HepG2 (cell line): ENCODE data around the gene OS9. TPM values are rescaled to one million over a fixed set of nuclear protein-coding genes. Genes with fewer than 3 reads are reported as not detected.

Source experiments
- AGO1 ChIP-seq: fragments of 200-400 bp; formaldehyde crosslinking; IDR thresholded peaks from 2 replicates; pipeline ENCODE4 v1.6.1; 2017; ENCODE audit warnings: mild to moderate bottlenecking, low read depth, low read length, moderate library complexity; ENCODE audit not compliant: poor library complexity, severe bottlenecking
- AHR ChIP-seq: IDR thresholded peaks from 2 replicates; pipeline ENCODE4 v1.6.1; 2018; ENCODE audit warnings: missing genetic modification reagents, missing compliant biosample characterization
- ARNTL ChIP-seq: sonication (generic); formaldehyde crosslinking; IDR thresholded peaks from 2 replicates; pipeline ENCODE4 v1.4.0; 2020; ENCODE audit warnings: mild to moderate bottlenecking, missing genetic modification reagents
- CAMTA2 ChIP-seq: sonication (generic); formaldehyde crosslinking; IDR thresholded peaks from 2 replicates; pipeline ENCODE4 v1.4.0; 2020; ENCODE audit warnings: mild to moderate bottlenecking, missing genetic modification reagents, borderline replicate concordance
- FOXP4 ChIP-seq: sonication (generic); formaldehyde crosslinking; IDR thresholded peaks from 2 replicates; pipeline ENCODE4 v1.4.0; 2020; ENCODE audit warnings: missing genetic modification reagents
- HHEX ChIP-seq: IDR thresholded peaks from 2 replicates; pipeline ENCODE4 v1.6.1; 2016; ENCODE audit warnings: control low read depth
- NRL ChIP-seq: sonication (generic); formaldehyde crosslinking; IDR thresholded peaks from 2 replicates; pipeline ENCODE4 v1.5.0; 2020; ENCODE audit warnings: missing genetic modification reagents, mild to moderate bottlenecking, moderate library complexity, borderline replicate concordance
- RBM22 ChIP-seq: fragments of 200-400 bp; formaldehyde crosslinking; optimal IDR thresholded peaks from 2 replicates; pipeline ENCODE3; 2017; ENCODE audit warnings: mild to moderate bottlenecking, low read length, moderate library complexity
- SMAD1 ChIP-seq: sonication (generic); formaldehyde crosslinking; IDR thresholded peaks from 2 replicates; pipeline ENCODE4 v1.4.0; 2020; ENCODE audit warnings: missing genetic modification reagents, low read depth, mild to moderate bottlenecking, borderline replicate concordance
- TERF1 ChIP-seq: sonication (generic); formaldehyde crosslinking; IDR thresholded peaks from 2 replicates; pipeline ENCODE4 v1.8.0; 2022; ENCODE audit warnings: mild to moderate bottlenecking, missing genetic modification reagents, moderate library complexity
- ZBED4 ChIP-seq: sonication (generic); formaldehyde crosslinking; IDR thresholded peaks from 2 replicates; pipeline ENCODE4 v1.4.0; 2020; ENCODE audit warnings: missing genetic modification reagents, borderline replicate concordance
- ZBTB21 ChIP-seq: sonication (generic); formaldehyde crosslinking; IDR thresholded peaks from 2 replicates; pipeline ENCODE4 v1.4.0; 2020; ENCODE audit warnings: missing genetic modification reagents
- ZBTB7A ChIP-seq: sonication (generic); formaldehyde crosslinking; IDR thresholded peaks from 2 replicates; pipeline ENCODE4 v1.8.0; 2022; ENCODE audit warnings: mild to moderate bottlenecking, missing genetic modification reagents
- ZBTB7B ChIP-seq: sonication (generic); formaldehyde crosslinking; IDR thresholded peaks from 2 replicates; pipeline ENCODE4 v1.4.0; 2020; ENCODE audit warnings: missing genetic modification reagents
- ZFP36 ChIP-seq: fragments of 150-350 bp; IDR thresholded peaks from 2 replicates; pipeline ENCODE4 v1.6.1; 2018; ENCODE audit warnings: borderline replicate concordance, low read length, low read depth; ENCODE audit not compliant: partially characterized antibody
- ZNF24 ChIP-seq: fragments of 450-650 bp; IDR thresholded peaks from 2 replicates; pipeline ENCODE4 v1.6.1; 2017; ENCODE audit warnings: antibody characterized with exemption, mild to moderate bottlenecking
- ZNF547 ChIP-seq: sonication (generic); formaldehyde crosslinking; IDR thresholded peaks from 2 replicates; pipeline ENCODE4 v1.5.1; 2020; ENCODE audit warnings: mild to moderate bottlenecking, missing genetic modification reagents
- polyA plus RNA-seq, 8 experiments: library from polyadenylated mRNA; depleted of rRNA in 3 of 8; stranded (reverse) in 7 of 8; unstranded in 1 of 8; fragments of >200 nt; fragmentation: Illumina TruSeq in 4 of 8; extraction: Trizol in 4 of 8; gene quantifications; 2 replicates each; pipeline versions ENCODE4 v1.2.1 to v1.2.3, GENCODE V29; 2011 to 2016; ENCODE audit warnings: low read depth in 4 of 8, missing spikeins in 1 of 8, mixed read lengths in 1 of 8; ENCODE audit not compliant: insufficient read depth in 1 of 8
- total RNA-seq, 5 experiments: library from RNA; depleted of rRNA; stranded (reverse); fragments of >200 nt; fragmentation: Illumina TruSeq; extraction: Trizol; gene quantifications; 2 replicates each; pipeline ENCODE4 v1.2.3, GENCODE V29; 2016; ENCODE audit warnings: low read depth in 1 of 5
- TF ChIP-seq, protein P1 (sequence below): sonication (generic); formaldehyde crosslinking; IDR thresholded peaks from 2 replicates; pipeline ENCODE4 v1.4.0; 2020; ENCODE audit warnings: missing genetic modification reagents
- TF ChIP-seq, protein P2 (sequence below): sonication (generic); formaldehyde crosslinking; IDR thresholded peaks from 2 replicates; pipeline ENCODE4 v1.4.0; 2020; ENCODE audit warnings: mild to moderate bottlenecking, low read depth, missing genetic modification reagents

Gene OS9
- total and polyA plus RNA-seq, 2 of the 13 experiments (the other 11 are each of a cell fraction or from before 2014, with no cell fraction given) = 156 to 206 TPM

DNA sequence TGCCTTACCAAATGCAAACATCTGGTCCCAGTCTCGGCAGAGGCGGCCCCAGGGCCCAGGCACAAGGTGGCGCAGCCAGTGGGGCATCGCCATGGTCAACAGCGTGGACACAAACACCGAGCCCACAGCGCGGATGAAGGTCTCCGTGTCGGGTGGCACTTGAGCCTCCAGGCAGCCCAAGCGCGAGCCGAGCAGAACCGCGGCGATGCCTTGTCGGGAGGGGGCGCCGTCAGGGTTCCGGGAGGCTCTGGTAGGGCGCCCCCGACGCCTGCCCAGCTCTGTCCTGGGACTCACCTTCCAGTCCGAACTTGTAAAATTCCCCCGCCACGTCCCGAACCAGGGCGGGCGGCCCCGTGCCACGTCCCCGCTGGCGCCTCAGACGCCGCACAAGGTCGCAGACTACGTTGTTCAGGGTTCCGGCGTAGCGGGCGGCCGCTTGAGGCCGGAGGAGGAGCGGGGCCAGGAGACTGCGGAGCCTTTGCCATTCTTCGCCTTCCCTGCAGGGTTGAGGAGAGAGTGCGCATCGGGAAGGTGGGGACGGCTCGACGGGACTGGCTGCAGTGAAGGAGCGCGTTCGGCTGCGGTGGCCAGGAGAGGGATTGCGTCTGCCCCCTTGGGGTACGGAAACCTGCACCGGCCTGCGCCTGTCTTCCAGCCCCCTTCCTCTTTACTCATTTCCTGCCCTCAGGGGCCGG, 71.2 kb downstream of the OS9 start (continued):
- TF ChIP-seq SMAD1 (no peak), RBM22 (no peak), AHR (CRISPR knock-in tag) (no peak), ZBTB7A (CRISPR knock-in tag) (no peak), ARNTL (CRISPR knock-in tag) (no peak), ZBED4 (CRISPR knock-in tag) (no peak), NRL (CRISPR knock-in tag) (peak; percentile 62), ZNF24 (no peak), CAMTA2 (no peak), ZBTB7B (peak; percentile 60; the same call in 1 of the 2 replicates), TERF1 (CRISPR knock-in tag) (no peak), ZBTB21 (CRISPR knock-in tag) (no peak), ZNF547 (CRISPR knock-in tag) (no peak), FOXP4 (CRISPR knock-in tag) (peak; percentile 32; the same call in 1 of the 2 replicates), AGO1 (peak; percentile 85), HHEX (CRISPR knock-in tag) (no peak), ZFP36 (no peak)
- TF ChIP-seq, protein P1, sequence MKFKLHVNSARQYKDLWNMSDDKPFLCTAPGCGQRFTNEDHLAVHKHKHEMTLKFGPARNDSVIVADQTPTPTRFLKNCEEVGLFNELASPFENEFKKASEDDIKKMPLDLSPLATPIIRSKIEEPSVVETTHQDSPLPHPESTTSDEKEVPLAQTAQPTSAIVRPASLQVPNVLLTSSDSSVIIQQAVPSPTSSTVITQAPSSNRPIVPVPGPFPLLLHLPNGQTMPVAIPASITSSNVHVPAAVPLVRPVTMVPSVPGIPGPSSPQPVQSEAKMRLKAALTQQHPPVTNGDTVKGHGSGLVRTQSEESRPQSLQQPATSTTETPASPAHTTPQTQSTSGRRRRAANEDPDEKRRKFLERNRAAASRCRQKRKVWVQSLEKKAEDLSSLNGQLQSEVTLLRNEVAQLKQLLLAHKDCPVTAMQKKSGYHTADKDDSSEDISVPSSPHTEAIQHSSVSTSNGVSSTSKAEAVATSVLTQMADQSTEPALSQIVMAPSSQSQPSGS (CRISPR knock-in tag) = no peak
- TF ChIP-seq, protein P2, sequence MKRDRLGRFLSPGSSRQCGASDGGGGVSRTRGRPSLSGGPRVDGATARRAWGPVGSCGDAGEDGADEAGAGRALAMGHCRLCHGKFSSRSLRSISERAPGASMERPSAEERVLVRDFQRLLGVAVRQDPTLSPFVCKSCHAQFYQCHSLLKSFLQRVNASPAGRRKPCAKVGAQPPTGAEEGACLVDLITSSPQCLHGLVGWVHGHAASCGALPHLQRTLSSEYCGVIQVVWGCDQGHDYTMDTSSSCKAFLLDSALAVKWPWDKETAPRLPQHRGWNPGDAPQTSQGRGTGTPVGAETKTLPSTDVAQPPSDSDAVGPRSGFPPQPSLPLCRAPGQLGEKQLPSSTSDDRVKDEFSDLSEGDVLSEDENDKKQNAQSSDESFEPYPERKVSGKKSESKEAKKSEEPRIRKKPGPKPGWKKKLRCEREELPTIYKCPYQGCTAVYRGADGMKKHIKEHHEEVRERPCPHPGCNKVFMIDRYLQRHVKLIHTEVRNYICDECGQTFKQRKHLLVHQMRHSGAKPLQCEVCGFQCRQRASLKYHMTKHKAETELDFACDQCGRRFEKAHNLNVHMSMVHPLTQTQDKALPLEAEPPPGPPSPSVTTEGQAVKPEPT = no peak
